Loucy (cell line): ENCODE measurements around the gene IL24.

Experiments
- H2AFZ ChIP-seq: fragments of 200-600 bp; sonication (generic); 2 replicates; pipeline ENCODE4 v1.6.0; 2016; ENCODE audit warnings: antibody characterized with exemption, mild to moderate bottlenecking, low read length, moderate library complexity
- H3F3A ChIP-seq: fragments of 200-600 bp; 2 replicates; pipeline ENCODE4 v1.6.0; 2016; ENCODE audit warnings: antibody characterized with exemption, low read depth, mild to moderate bottlenecking
- H3K27me3 ChIP-seq: fragments of 200-600 bp; sonication (generic); 2 replicates; pipeline ENCODE4 v1.6.1; 2014; ENCODE audit warnings: low read length, mild to moderate bottlenecking; ENCODE audit not compliant: insufficient read depth, poor library complexity, severe bottlenecking
- H3K36me3 ChIP-seq: fragments of 200-600 bp; sonication (generic); 2 replicates; pipeline ENCODE4 v1.6.1; 2016; ENCODE audit warnings: low read length; ENCODE audit not compliant: insufficient read depth
- H3K4me1 ChIP-seq: fragments of 200-600 bp; sonication (generic); 2 replicates; pipeline ENCODE4 v1.5.1; 2014; ENCODE audit warnings: low read length, mild to moderate bottlenecking; ENCODE audit not compliant: insufficient read depth, poor library complexity, severe bottlenecking
- H3K4me2 ChIP-seq: fragments of 200-600 bp; sonication (generic); 2 replicates; pipeline ENCODE4 v1.6.0; 2014; ENCODE audit warnings: antibody characterized with exemption, low read length, low read depth, mild to moderate bottlenecking; ENCODE audit not compliant: poor library complexity, severe bottlenecking
- H3K4me3 ChIP-seq: fragments of 200-600 bp; sonication (generic); 2 replicates; pipeline ENCODE4 v1.5.1; 2014; ENCODE audit warnings: low read length, mild to moderate bottlenecking, mixed read lengths; ENCODE audit not compliant: poor library complexity, severe bottlenecking
- H3K79me2 ChIP-seq: fragments of 200-600 bp; sonication (generic); 2 replicates; pipeline ENCODE4 v1.6.1; 2014; ENCODE audit warnings: low read length; ENCODE audit not compliant: insufficient read depth
- H3K9ac ChIP-seq: fragments of 200-600 bp; sonication (generic); 2 replicates; pipeline ENCODE4 v1.6.0; 2014; ENCODE audit warnings: mild to moderate bottlenecking, low read depth, low read length, moderate library complexity; ENCODE audit not compliant: poor library complexity, severe bottlenecking
- H3K9me2 ChIP-seq: fragments of 200-600 bp; sonication (generic); replicated peaks from 2 replicates; pipeline ENCODE4 v1.6.1; 2016; ENCODE audit warnings: low read depth, low read length, mixed read lengths
- H3K9me3 ChIP-seq: fragments of 200-600 bp; sonication (generic); 2 replicates; pipeline ENCODE4 v1.6.1; 2014; ENCODE audit warnings: mild to moderate bottlenecking, antibody characterized with exemption, low read length, low read depth; ENCODE audit not compliant: insufficient read depth
- H4K20me1 ChIP-seq: fragments of 200-600 bp; sonication (generic); 2 replicates; pipeline ENCODE4 v1.6.0; 2014; ENCODE audit warnings: antibody characterized with exemption, low read length, mild to moderate bottlenecking; ENCODE audit not compliant: insufficient read depth, poor library complexity, severe bottlenecking
- EZH2phosphoT487 ChIP-seq: fragments of 200-600 bp; IDR thresholded peaks from 2 replicates; pipeline ENCODE4 v1.6.1; 2018; ENCODE audit warnings: antibody characterized with exemption, mild to moderate bottlenecking, moderate library complexity, borderline replicate concordance
- TF ChIP-seq, protein P1 (sequence below): fragments of 200-600 bp; sonication (generic); conservative IDR thresholded peaks from 2 replicates; pipeline ENCODE4 v1.5.1; 2014; ENCODE audit warnings: mild to moderate bottlenecking, antibody characterized with exemption, low read length

Gene IL24

DNA sequence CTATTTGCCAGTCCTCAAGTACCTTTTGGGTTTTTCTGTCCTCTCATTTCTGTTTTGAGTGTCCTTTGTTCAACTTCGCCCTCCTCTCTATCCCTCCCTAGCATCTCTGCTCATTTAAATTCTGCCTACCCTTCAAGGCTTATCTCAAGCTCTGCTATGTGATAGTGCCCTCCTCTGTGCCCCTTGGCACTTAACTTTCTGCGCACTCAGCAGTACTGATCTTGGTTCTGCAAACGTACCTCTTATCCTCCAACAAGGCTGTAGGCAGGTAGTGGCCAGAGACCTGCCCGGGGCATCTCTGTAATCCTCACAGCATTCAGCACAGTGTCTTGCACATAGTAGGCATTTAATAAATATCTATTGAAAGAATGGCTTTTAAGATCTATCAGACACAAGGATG, 37.1 kb upstream of the IL24 start:
- Histone ChIP-seq H3F3A (no peaks in the 10 kb centered on the region), H3K4me1 (no peaks in the 10 kb centered on the region), H4K20me1 (no peaks in the 10 kb centered on the region), H3K27me3 (no peaks in the 10 kb centered on the region), H3K79me2 (no peaks in the 10 kb centered on the region), H3K9me3 (no peaks in the 10 kb centered on the region), H3K4me3 (no peak overlapping the region), H3K9ac (no peak overlapping the region), H3K4me2 (no peak overlapping the region), H3K9me2 (no peaks in the 10 kb centered on the region), H3K36me3 (no peaks in the 10 kb centered on the region), H2AFZ (no peak overlapping the region)
- TF ChIP-seq, protein P1, sequence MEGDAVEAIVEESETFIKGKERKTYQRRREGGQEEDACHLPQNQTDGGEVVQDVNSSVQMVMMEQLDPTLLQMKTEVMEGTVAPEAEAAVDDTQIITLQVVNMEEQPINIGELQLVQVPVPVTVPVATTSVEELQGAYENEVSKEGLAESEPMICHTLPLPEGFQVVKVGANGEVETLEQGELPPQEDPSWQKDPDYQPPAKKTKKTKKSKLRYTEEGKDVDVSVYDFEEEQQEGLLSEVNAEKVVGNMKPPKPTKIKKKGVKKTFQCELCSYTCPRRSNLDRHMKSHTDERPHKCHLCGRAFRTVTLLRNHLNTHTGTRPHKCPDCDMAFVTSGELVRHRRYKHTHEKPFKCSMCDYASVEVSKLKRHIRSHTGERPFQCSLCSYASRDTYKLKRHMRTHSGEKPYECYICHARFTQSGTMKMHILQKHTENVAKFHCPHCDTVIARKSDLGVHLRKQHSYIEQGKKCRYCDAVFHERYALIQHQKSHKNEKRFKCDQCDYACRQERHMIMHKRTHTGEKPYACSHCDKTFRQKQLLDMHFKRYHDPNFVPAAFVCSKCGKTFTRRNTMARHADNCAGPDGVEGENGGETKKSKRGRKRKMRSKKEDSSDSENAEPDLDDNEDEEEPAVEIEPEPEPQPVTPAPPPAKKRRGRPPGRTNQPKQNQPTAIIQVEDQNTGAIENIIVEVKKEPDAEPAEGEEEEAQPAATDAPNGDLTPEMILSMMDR: no peak
- no peak for TF ChIP-seq EZH2phosphoT487

DNA sequence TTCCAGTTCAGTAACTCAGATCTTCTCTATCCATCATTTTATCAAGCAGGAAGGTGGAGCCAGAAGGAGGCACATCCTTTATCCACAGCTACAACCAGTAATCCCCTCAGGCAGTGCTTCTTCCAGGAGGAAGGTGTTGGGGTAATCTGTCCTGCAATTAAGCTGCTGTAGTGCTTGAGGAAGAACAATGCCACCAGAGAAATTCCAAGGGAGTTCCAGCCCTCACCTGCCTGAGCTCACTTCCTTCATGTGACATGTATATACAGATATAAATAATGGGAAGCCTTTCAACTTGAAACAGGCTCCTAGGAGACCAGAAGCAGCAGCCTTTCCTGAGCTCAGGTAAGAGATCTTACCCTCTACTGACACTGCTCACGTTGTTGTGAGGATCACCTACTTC, 34.0 kb upstream of the IL24 start:
- Histone ChIP-seq H3K79me2 (no peaks in the 10 kb centered on the region), H3K36me3 (no peaks in the 10 kb centered on the region), H3K4me2 (no peak overlapping the region), H3K9me2 (no peaks in the 10 kb centered on the region), H3K9me3 (no peaks in the 10 kb centered on the region), H3K4me3 (no peak overlapping the region), H3K9ac (no peak overlapping the region), H3K27me3 (no peaks in the 10 kb centered on the region), H3K4me1 (no peaks in the 10 kb centered on the region), H4K20me1 (no peaks in the 10 kb centered on the region), H2AFZ (no peak overlapping the region), H3F3A (no peaks in the 10 kb centered on the region)
- TF ChIP-seq, protein P1: no peak
- TF ChIP-seq EZH2phosphoT487: no peak

DNA sequence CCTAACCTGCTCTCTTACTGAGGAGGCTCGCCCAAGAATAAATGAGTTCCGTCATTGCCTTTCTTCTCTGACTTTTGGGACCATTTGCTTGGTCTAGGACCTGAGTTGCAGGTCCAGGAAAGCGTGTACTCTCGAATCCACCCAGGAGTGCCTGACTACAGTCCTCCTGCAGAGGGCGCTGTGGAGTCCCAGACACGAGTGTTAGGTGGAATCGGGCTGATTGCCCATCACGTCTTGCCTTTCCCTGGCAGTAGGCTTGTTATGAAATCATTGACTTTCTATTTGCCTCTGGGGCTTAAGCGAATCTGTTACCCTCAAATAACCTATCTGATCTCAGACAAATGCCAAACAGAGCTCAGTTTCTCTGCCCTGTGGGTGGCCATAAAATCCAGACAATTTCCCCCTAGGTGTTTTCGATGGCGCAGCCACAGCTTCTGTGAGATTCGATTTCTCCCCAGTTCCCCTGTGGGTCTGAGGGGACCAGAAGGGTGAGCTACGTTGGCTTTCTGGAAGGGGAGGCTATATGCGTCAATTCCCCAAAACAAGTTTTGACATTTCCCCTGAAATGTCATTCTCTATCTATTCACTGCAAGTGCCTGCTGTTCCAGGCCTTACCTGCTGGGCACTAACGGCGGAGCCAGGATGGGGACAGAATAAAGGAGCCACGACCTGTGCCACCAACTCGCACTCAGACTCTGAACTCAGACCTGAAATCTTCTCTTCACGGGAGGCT, 32.1 kb upstream of the IL24 start, which contains the start of gene IL20:
IL20 (plus strand) TSS at position 685 of the 733 bp plus-strand sequence. CDS start 230 bp downstream, outside the sequence.
- Histone ChIP-seq H3K9ac (no peak within 1 kb of the TSS), H3K9me3 (no peaks in the 10 kb centered on the region), H3K79me2 (no peaks in the 10 kb centered on the region), H3K4me1 (no peaks in the 10 kb centered on the region), H2AFZ (no peak within 1 kb of the TSS), H4K20me1 (no peaks in the 10 kb centered on the region), H3F3A (no peaks in the 10 kb centered on the region), H3K4me2 (no peak within 1 kb of the TSS), H3K4me3 (no peak within 1 kb of the TSS), H3K27me3 (no peaks in the 10 kb centered on the region), H3K36me3 (no peaks in the 10 kb centered on the region), H3K9me2 (no peaks in the 10 kb centered on the region)
- TF ChIP-seq EZH2phosphoT487: no peak
- TF ChIP-seq, protein P1: peak; percentile 95
